Keratinocyte (primary cell): ENCODE results near the gene NECAB3. TPM values are rescaled to one million over a fixed set of nuclear protein-coding genes. Genes with fewer than 3 reads are reported as not detected.

Source experiments
- DNase-seq: peaks from one replicate; pipeline ENCODE4 v3.0.0-alpha.2; 2011; ENCODE audit warnings: low read depth, missing footprints, low spot score
- FAIRE-seq: peaks from 2 replicates; lab custom pipeline; 2011; peaks lifted over from hg19 to GRCh38; lab: Jason Lieb, UNC
- H2AFZ ChIP-seq: 2 replicates; pipeline ENCODE4 v1.6.0; 2012; ENCODE audit warnings: low read length, control low read depth, inconsistent platforms; ENCODE audit not compliant: control insufficient read depth
- H3K27ac ChIP-seq: 2 replicates; pipeline ENCODE4 v1.5.1; 2011; ENCODE audit warnings: low read length; ENCODE audit not compliant: control insufficient read depth, insufficient read depth
- H3K27me3 ChIP-seq: 3 replicates; pipeline ENCODE4 v1.6.0; 2011; ENCODE audit warnings: low read length; ENCODE audit not compliant: control insufficient read depth, insufficient read depth; ENCODE audit errors: extremely low read depth
- H3K36me3 ChIP-seq, 2 experiments: 2 replicates in 1 of 2; 3 replicates in 1 of 2; pipeline ENCODE4 v1.5.1; 2011; ENCODE audit warnings: low read length in 2 of 2, mild to moderate bottlenecking in 1 of 2; ENCODE audit not compliant: control insufficient read depth in 2 of 2, insufficient read depth in 2 of 2; ENCODE audit errors: extremely low read depth in 1 of 2
- H3K4me1 ChIP-seq: 3 replicates; pipeline ENCODE4 v1.5.1; 2011; ENCODE audit warnings: low read length; ENCODE audit not compliant: control insufficient read depth, insufficient read depth; ENCODE audit errors: extremely low read depth
- H3K4me2 ChIP-seq: 3 replicates; pipeline ENCODE4 v1.6.0; 2011; ENCODE audit warnings: low read depth, low read length; ENCODE audit not compliant: control insufficient read depth, insufficient read depth; ENCODE audit errors: extremely low read depth
- H3K4me3 ChIP-seq, 3 experiments: fragments of 200-600 bp in 1 of 3; sonication (generic) in 1 of 3; 2 replicates in 2 of 3; 3 replicates in 1 of 3; pipeline ENCODE4 v1.5.1; 2011 to 2016; ENCODE audit warnings: low read length in 3 of 3, mild to moderate bottlenecking in 3 of 3, control low read depth in 2 of 3, inconsistent platforms in 1 of 3, low read depth in 1 of 3, mixed read lengths in 1 of 3, mixed run types in 1 of 3, moderate library complexity in 1 of 3; ENCODE audit not compliant: control insufficient read depth in 2 of 3, insufficient read depth in 2 of 3; ENCODE audit errors: extremely low read depth in 1 of 3
- H3K79me2 ChIP-seq: 2 replicates; pipeline ENCODE4 v1.6.0; 2012; ENCODE audit warnings: low read length; ENCODE audit not compliant: control insufficient read depth, insufficient read depth
- H3K9ac ChIP-seq: 3 replicates; pipeline ENCODE4 v1.6.0; 2011; ENCODE audit warnings: low read length; ENCODE audit not compliant: control insufficient read depth, insufficient read depth; ENCODE audit errors: extremely low read depth
- H3K9me1 ChIP-seq: 3 replicates; pipeline ENCODE4 v1.6.0; 2011; ENCODE audit warnings: low read length; ENCODE audit not compliant: control insufficient read depth, insufficient read depth; ENCODE audit errors: extremely low read depth
- H3K9me3 ChIP-seq: 2 replicates; pipeline ENCODE4 v1.5.1; 2012; ENCODE audit warnings: low read depth, low read length; ENCODE audit not compliant: control insufficient read depth
- H4K20me1 ChIP-seq: 3 replicates; pipeline ENCODE4 v1.6.0; 2011; ENCODE audit warnings: low read length; ENCODE audit not compliant: control insufficient read depth, insufficient read depth; ENCODE audit errors: extremely low read depth
- EZH2 ChIP-seq: IDR thresholded peaks from one replicate; pipeline ENCODE4 v1.6.1; 2012; ENCODE audit warnings: inconsistent platforms, mild to moderate bottlenecking, low read length, moderate library complexity
- dilution Hi-C: fragments of 300-500 bp; cut with MboI; formaldehyde crosslinking; loops from one replicate; pipeline ENCODE4 v1.7.0; 2020; ENCODE audit warnings: low sequenced_read_pairs; ENCODE audit not compliant: extremely low pct_ligation_motif_present
- polyA plus RNA-seq, 5 experiments: library from polyadenylated mRNA; depleted of rRNA in 3 of 5; stranded (reverse) in 3 of 5; stranded (forward) in 1 of 5; unstranded in 1 of 5; fragments of >200 nt; gene quantifications; 1 replicate in 1 of 5; 2 replicates in 3 of 5; 3 replicates in 1 of 5; pipeline versions ENCODE4 v1.2.1 to v1.2.3, GENCODE V29; 2011 to 2012; ENCODE audit warnings: missing spikeins in 2 of 5, low read depth in 1 of 5, low replicate concordance in 1 of 5
- TF ChIP-seq, protein P1 (sequence below), 3 experiments: IDR thresholded peaks in 1 of 3; conservative IDR thresholded peaks in 1 of 3; optimal IDR thresholded peaks in 1 of 3; 2 replicates in 2 of 3; 3 replicates in 1 of 3; pipeline versions ENCODE3 to v1.5.1; 2011; ENCODE audit warnings: low read length in 3 of 3, mild to moderate bottlenecking in 3 of 3, moderate library complexity in 2 of 3, control low read depth in 1 of 3, inconsistent platforms in 1 of 3; ENCODE audit not compliant: insufficient read depth in 2 of 3; ENCODE audit errors: extremely low read depth in 1 of 3

The NECAB3 gene
- polyA plus RNA-seq, 1 donor (not counting 4 experiments of a cell fraction or from before 2014, with no cell fraction given), result 4.6 TPM

DNA sequence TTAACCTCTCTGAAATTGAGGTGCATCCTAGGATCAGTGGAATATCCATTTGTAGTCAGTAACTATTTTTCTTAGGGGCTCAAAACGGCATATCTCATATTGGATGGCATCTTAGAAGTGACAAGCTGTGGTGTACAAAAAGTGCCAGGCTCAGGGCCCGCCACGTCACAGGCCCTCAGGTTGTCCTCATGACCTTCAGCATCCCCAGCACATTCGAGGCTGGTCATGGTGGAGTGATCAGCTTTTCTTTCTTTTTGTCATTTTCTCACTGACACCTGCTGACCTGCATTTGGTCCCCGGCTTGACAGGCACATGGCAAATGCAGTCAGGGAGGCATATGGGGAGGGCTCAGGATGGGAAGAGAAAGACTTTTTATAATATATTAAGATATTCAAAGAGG, 19.1 kb upstream of the NECAB3 start:
- no peaks in the 10 kb centered on the region for H3K9me3 ChIP-seq
- H3K9me1 ChIP-seq, result no peaks in the 10 kb centered on the region
- no peak overlapping the region for H3K4me2 ChIP-seq
- no peak overlapping the region for H3K4me3 ChIP-seq
- no peaks in the 10 kb centered on the region for H3K27me3 ChIP-seq
- no peak for DNase-seq
- no peak overlapping the region for H3K9ac ChIP-seq
- TF ChIP-seq EZH2, result no peak
- TF ChIP-seq, protein P1, sequence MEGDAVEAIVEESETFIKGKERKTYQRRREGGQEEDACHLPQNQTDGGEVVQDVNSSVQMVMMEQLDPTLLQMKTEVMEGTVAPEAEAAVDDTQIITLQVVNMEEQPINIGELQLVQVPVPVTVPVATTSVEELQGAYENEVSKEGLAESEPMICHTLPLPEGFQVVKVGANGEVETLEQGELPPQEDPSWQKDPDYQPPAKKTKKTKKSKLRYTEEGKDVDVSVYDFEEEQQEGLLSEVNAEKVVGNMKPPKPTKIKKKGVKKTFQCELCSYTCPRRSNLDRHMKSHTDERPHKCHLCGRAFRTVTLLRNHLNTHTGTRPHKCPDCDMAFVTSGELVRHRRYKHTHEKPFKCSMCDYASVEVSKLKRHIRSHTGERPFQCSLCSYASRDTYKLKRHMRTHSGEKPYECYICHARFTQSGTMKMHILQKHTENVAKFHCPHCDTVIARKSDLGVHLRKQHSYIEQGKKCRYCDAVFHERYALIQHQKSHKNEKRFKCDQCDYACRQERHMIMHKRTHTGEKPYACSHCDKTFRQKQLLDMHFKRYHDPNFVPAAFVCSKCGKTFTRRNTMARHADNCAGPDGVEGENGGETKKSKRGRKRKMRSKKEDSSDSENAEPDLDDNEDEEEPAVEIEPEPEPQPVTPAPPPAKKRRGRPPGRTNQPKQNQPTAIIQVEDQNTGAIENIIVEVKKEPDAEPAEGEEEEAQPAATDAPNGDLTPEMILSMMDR (optimal IDR thresholded peaks at IDR 0.05 in 1 of 3, IDR thresholded peaks at IDR 0.05 in 1 of 3, conservative IDR thresholded peaks at IDR 0.05 in 1 of 3; ENCODE audit: extremely low read depth in 1 of 3, insufficient read depth in 2 of 3, low read length in 3 of 3), result no peak
- no peaks in the 10 kb centered on the region for H4K20me1 ChIP-seq
- no peak for FAIRE-seq
- no peaks in the 10 kb centered on the region for H3K36me3 ChIP-seq
- dilution Hi-C loops, result no loop called here
- H3K4me1 ChIP-seq, result no peaks in the 10 kb centered on the region
- no peaks in the 10 kb centered on the region for H3K79me2 ChIP-seq
- H3K27ac ChIP-seq, result no peak overlapping the region
- no peak overlapping the region for H2AFZ ChIP-seq

DNA sequence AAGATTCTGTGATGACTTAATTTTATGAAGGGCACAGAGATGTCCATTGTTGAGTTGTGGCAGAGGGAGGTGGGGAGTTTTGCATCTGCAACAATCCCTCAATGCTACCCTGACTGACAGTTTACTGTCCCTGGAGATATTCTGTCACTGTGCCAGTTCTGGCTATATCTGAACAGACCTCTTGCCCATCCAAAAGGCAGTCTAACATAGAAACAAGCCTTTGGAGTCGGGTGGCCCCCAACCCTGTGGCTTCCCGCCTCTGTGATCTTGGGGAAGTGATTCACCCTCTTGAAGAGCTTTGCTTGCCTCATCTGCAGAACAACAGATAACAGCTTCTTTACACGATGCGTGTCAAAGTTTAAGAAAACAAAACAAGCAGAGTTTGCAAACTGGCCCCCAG, 15.7 kb upstream of the NECAB3 start:
- no peaks in the 10 kb centered on the region for H3K9me1 ChIP-seq
- H2AFZ ChIP-seq, result no peak overlapping the region
- peaks cover 10% of the 10 kb centered on the region for H3K4me1 ChIP-seq
- H3K27me3 ChIP-seq, result no peaks in the 10 kb centered on the region
- H3K9ac ChIP-seq, result no peak overlapping the region
- no peak for DNase-seq
- TF ChIP-seq, protein P1 (optimal IDR thresholded peaks at IDR 0.05 in 1 of 3, IDR thresholded peaks at IDR 0.05 in 1 of 3, conservative IDR thresholded peaks at IDR 0.05 in 1 of 3; ENCODE audit: extremely low read depth in 1 of 3, insufficient read depth in 2 of 3, low read length in 3 of 3), result no peak
- TF ChIP-seq EZH2, result no peak
- FAIRE-seq, result no peak
- no peaks in the 10 kb centered on the region for H4K20me1 ChIP-seq
- no peak overlapping the region for H3K27ac ChIP-seq
- no peak overlapping the region for H3K4me2 ChIP-seq
- no peaks in the 10 kb centered on the region for H3K9me3 ChIP-seq
- no peak overlapping the region for H3K4me3 ChIP-seq
- H3K79me2 ChIP-seq, result peaks cover 6% of the 10 kb centered on the region
- dilution Hi-C loops, result no loop called here
- H3K36me3 ChIP-seq, result no peaks in the 10 kb centered on the region
